Smooth muscle cell (in vitro differentiated cells): ENCODE measurements around the gene PHF21A. TPM values are rescaled to one million over a fixed set of nuclear protein-coding genes. Genes with fewer than 3 reads are reported as not detected.

Experiments used
- DNase-seq: peaks from one replicate; lab custom pipeline; 2025; ENCODE audit not compliant: unreplicated experiment; lab: John Stamatoyannopoulos, UW
- H2AFZ ChIP-seq: fragments of 200-600 bp; sonication (generic); 2 replicates; pipeline ENCODE4 v1.6.0; 2016; ENCODE audit warnings: antibody characterized with exemption, low read depth, mild to moderate bottlenecking
- H3F3A ChIP-seq: fragments of 200-600 bp; sonication (generic); 2 replicates; pipeline ENCODE4 v1.6.0; 2017; ENCODE audit warnings: antibody characterized with exemption, low read depth
- H3K27ac ChIP-seq: fragments of 200-600 bp; sonication (generic); 2 replicates; pipeline ENCODE4 v1.5.1; 2016; ENCODE audit warnings: low read depth, mild to moderate bottlenecking
- H3K27me3 ChIP-seq: fragments of 200-600 bp; sonication (generic); 2 replicates; pipeline ENCODE4 v1.6.1; 2016; ENCODE audit warnings: low read depth, mild to moderate bottlenecking
- H3K36me3 ChIP-seq: fragments of 200-600 bp; sonication (generic); 2 replicates; pipeline ENCODE4 v1.5.1; 2016; ENCODE audit warnings: low read depth
- H3K4me1 ChIP-seq: fragments of 200-600 bp; sonication (generic); 2 replicates; pipeline ENCODE4 v1.5.1; 2016; ENCODE audit warnings: low read depth
- H3K4me2 ChIP-seq: fragments of 200-600 bp; sonication (generic); 2 replicates; pipeline ENCODE4 v1.6.0; 2016; ENCODE audit warnings: mild to moderate bottlenecking
- H3K4me3 ChIP-seq: fragments of 200-600 bp; sonication (generic); 2 replicates; pipeline ENCODE4 v1.5.1; 2016; ENCODE audit warnings: mild to moderate bottlenecking
- H3K79me2 ChIP-seq: fragments of 200-600 bp; sonication (generic); 2 replicates; pipeline ENCODE4 v1.6.0; 2016; ENCODE audit warnings: low read depth, mild to moderate bottlenecking
- H3K9ac ChIP-seq: fragments of 200-600 bp; sonication (generic); 2 replicates; pipeline ENCODE4 v1.6.0; 2016; ENCODE audit warnings: low read depth
- H3K9me3 ChIP-seq: fragments of 200-600 bp; sonication (generic); replicated peaks from 2 replicates; pipeline ENCODE4 v1.5.1; 2016; ENCODE audit warnings: low read depth
- H4K20me1 ChIP-seq: fragments of 200-600 bp; sonication (generic); 2 replicates; pipeline ENCODE4 v1.6.0; 2016; ENCODE audit warnings: low read depth
- CTCF ChIP-seq: fragments of 200-600 bp; sonication (generic); IDR thresholded peaks from 2 replicates; pipeline ENCODE4 v1.5.1; 2017; ENCODE audit warnings: borderline replicate concordance, mild to moderate bottlenecking, antibody characterized with exemption; ENCODE audit not compliant: insufficient read depth, poor library complexity, severe bottlenecking
- WGBS: methylation state at CpG from one replicate; pipeline ENCODE4 v1.1.7; 2016; ENCODE audit warnings: low lambda C conversion rate; 5-methylcytosine and 5-hydroxymethylcytosine counted together
- polyA plus RNA-seq: library from polyadenylated mRNA; unstranded; fragments of >200 nt; fragmentation: Nextera tagmentation; extraction: Ambion mirVana; gene quantifications from 2 replicates; pipeline ENCODE4 v1.2.1, GENCODE V29; 2016
- total RNA-seq: library from RNA; depleted of rRNA; stranded (reverse); fragments of >200 nt; gene quantifications from 2 replicates; pipeline ENCODE4 v1.2.3, GENCODE V29; 2014

The PHF21A gene
- total and polyA plus RNA-seq, 2 experiments from 2014 or later: 26.1 to 28.7 TPM

- WGBS: under 1% methylated on average over 38 of the region's 38 CpGs
- peak overlapping the region; percentile 47 for H3K9ac ChIP-seq
- no peaks in the 10 kb centered on the region for H4K20me1 ChIP-seq
- H3K27ac ChIP-seq: peak overlapping the region; percentile 79
- peak overlapping the region; percentile 64 for H2AFZ ChIP-seq
- peak overlapping the region; percentile 80 for H3K4me3 ChIP-seq
- H3K4me2 ChIP-seq: peak overlapping the region; percentile 95
- H3K27me3 ChIP-seq: peaks cover 30% of the 10 kb centered on the region
- peak; percentile 63 for DNase-seq
- H3K79me2 ChIP-seq: peaks cover 8% of the 10 kb centered on the region
- TF ChIP-seq CTCF: no peak
- no peaks in the 10 kb centered on the region for H3K9me3 ChIP-seq
- peaks cover 30% of the 10 kb centered on the region for H3K4me1 ChIP-seq
- H3K36me3 ChIP-seq: no peaks in the 10 kb centered on the region
- H3F3A ChIP-seq: no peaks in the 10 kb centered on the region
Measured at GRCh38 chr11:45918331-45918941, 202.8 kb downstream of the PHF21A start.

GRCh38 chr11:45917623-45918330 lies 203.5 kb downstream of the PHF21A start, which contains the start of gene PEX16:
Gene PEX16, minus strand, starts transcription at chr11:45917877. Its CDS starts 66 bp downstream, at chr11:45917811.
- H3K36me3 ChIP-seq: no peaks in the 10 kb centered on the region
- no peaks in the 10 kb centered on the region for H4K20me1 ChIP-seq
- peaks cover 30% of the 10 kb centered on the region for H3K4me1 ChIP-seq
- H3K9ac ChIP-seq: peak within 1 kb of the TSS; percentile 85
- H2AFZ ChIP-seq: peak within 1 kb of the TSS; percentile 64
- H3K27ac ChIP-seq: peak within 1 kb of the TSS; percentile 79
- peak within 1 kb of the TSS; percentile 95 for H3K4me2 ChIP-seq
- 1% methylated on average over 45 of the region's 45 CpGs for WGBS
- H3F3A ChIP-seq: no peaks in the 10 kb centered on the region
- H3K27me3 ChIP-seq: peaks cover 24% of the 10 kb centered on the region
- no peaks in the 10 kb centered on the region for H3K9me3 ChIP-seq
- H3K79me2 ChIP-seq: peaks cover 8% of the 10 kb centered on the region
- H3K4me3 ChIP-seq: peak within 1 kb of the TSS; percentile 80
- TF ChIP-seq CTCF: no peak
- peak; percentile 79 for DNase-seq

- 13% methylated on average over 13 of the region's 16 CpGs for WGBS
- TF ChIP-seq CTCF: no peak
- H4K20me1 ChIP-seq: no peaks in the 10 kb centered on the region
- peak overlapping the region; percentile 85 for H3K9ac ChIP-seq
- no peak for DNase-seq
- peak overlapping the region; percentile 95 for H3K4me2 ChIP-seq
- peak overlapping the region; percentile 80 for H3K4me3 ChIP-seq
- H3K27me3 ChIP-seq: peaks cover 18% of the 10 kb centered on the region
- H3K27ac ChIP-seq: peak overlapping the region; percentile 79
- no peak overlapping the region for H2AFZ ChIP-seq
- no peaks in the 10 kb centered on the region for H3F3A ChIP-seq
- peaks cover 8% of the 10 kb centered on the region for H3K79me2 ChIP-seq
- peaks cover 29% of the 10 kb centered on the region for H3K4me1 ChIP-seq
- H3K9me3 ChIP-seq: no peaks in the 10 kb centered on the region
- no peaks in the 10 kb centered on the region for H3K36me3 ChIP-seq
Measured at GRCh38 chr11:45917286-45917622, 204.0 kb downstream of the PHF21A start.
